ENCODE measurements around the gene FOXD4.
"Not testable (repeated sequence)": the region's sequence is repeated elsewhere in the genome, so short reads cannot be mapped to it uniquely, and the experiment has no call there.

Gene FOXD4

GRCh38 chr9:108742-109495 is 9.3 kb downstream of the FOXD4 start:
- H3K27me3 ChIP-seq (ENCODE audit: insufficient read depth, low read depth, severe bottlenecking); DNase-seq; H3K27ac ChIP-seq; H3K9me3 ChIP-seq (ENCODE audit: severe bottlenecking); H3K36me3 ChIP-seq; H3K4me3 ChIP-seq (ENCODE audit: low read depth, low read length): not testable (repeated sequence)

DNA sequence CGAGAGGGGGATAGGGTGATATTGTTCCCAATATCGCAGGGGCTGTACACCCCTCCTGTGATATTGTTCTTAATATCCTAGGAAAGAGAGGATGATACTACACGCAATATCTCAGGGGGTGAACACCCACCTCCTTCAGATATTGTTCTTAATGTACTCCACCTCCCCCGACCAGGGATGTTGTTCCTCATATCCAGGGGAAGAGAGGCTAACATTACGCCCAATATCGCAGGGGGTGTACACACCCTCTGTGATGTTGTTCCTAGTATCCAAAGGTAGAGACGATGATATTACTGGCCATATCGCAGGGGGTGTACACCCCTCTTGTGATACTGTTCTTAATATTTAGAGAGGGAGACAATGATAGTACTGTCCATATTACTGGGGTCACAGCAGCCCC is 12.2 kb downstream of the FOXD4 start:
- not testable (repeated sequence) for H3K36me3 ChIP-seq; H3K9me3 ChIP-seq (ENCODE audit: severe bottlenecking); H3K4me3 ChIP-seq (ENCODE audit: low read depth, low read length); DNase-seq; H3K27me3 ChIP-seq (ENCODE audit: insufficient read depth, low read depth, severe bottlenecking); H3K27ac ChIP-seq

GRCh38 chr9:100430-100829 is 17.8 kb downstream of the FOXD4 start:
- H3K36me3 ChIP-seq; H3K27me3 ChIP-seq (ENCODE audit: insufficient read depth, low read depth, severe bottlenecking); H3K9me3 ChIP-seq (ENCODE audit: severe bottlenecking); H3K4me3 ChIP-seq (ENCODE audit: low read depth, low read length); DNase-seq; H3K27ac ChIP-seq: not testable (repeated sequence)

GRCh38 chr9:99867-100266 is 18.4 kb downstream of the FOXD4 start:
- not testable (repeated sequence) for H3K4me3 ChIP-seq (ENCODE audit: low read depth, low read length); H3K9me3 ChIP-seq (ENCODE audit: severe bottlenecking); DNase-seq; H3K36me3 ChIP-seq; H3K27me3 ChIP-seq (ENCODE audit: insufficient read depth, low read depth, severe bottlenecking); H3K27ac ChIP-seq

DNA sequence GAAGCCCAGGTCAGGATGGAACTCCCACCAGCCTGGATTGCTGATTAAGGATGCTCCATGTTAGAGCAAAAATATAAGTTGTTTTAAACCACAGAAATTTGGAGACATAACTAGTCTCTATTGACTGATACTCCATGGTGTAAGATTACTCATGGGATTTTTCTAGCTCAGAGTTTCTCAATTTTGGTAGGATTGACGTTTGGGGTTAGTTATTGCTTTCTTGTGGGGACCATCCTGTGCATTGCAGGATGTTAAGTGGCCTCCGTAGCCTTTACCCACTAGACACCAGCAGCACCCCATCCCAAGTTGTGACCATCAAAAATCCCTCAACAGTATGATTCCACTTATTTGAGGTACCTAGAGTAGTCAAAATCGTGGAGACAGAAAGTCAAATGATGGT is 19.4 kb downstream of the FOXD4 start:
- H3K4me3 ChIP-seq (ENCODE audit: low read depth, low read length); H3K27me3 ChIP-seq (ENCODE audit: insufficient read depth, low read depth, severe bottlenecking); H3K27ac ChIP-seq: not testable (repeated sequence)

GRCh38 chr9:94992-95391 is 23.2 kb downstream of the FOXD4 start:
- H3K36me3 ChIP-seq; H3K4me3 ChIP-seq (ENCODE audit: low read depth, low read length); H3K27me3 ChIP-seq (ENCODE audit: insufficient read depth, low read depth, severe bottlenecking); DNase-seq; H3K27ac ChIP-seq; H3K9me3 ChIP-seq (ENCODE audit: severe bottlenecking): not testable (repeated sequence)

More for the DNA sequence above, 19.4 kb downstream of the FOXD4 start:
- not testable (repeated sequence) for DNase-seq; H3K36me3 ChIP-seq; H3K9me3 ChIP-seq (ENCODE audit: severe bottlenecking)

DNA sequence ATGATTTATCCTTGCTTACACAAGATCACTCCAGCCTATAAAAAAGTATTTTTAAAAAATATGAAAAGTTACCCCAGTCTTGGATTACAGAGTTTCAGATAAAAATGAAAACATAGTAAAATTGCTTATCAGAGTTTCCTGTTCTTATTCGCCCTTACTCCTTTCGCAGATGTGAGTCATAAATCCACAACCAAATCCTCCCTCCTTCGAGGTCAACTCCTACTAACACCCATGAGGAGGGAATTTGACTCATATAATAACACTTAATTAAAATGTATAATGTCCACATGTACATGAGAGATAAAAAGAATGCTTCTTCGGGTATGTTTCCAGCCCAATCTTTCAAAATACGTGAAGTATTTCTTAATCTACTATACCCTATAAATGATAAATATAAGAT is 23.9 kb downstream of the FOXD4 start:
- not testable (repeated sequence) for H3K27me3 ChIP-seq (ENCODE audit: insufficient read depth, low read depth, severe bottlenecking); H3K4me3 ChIP-seq (ENCODE audit: low read depth, low read length); H3K9me3 ChIP-seq (ENCODE audit: severe bottlenecking); H3K27ac ChIP-seq; H3K36me3 ChIP-seq; DNase-seq

DNA sequence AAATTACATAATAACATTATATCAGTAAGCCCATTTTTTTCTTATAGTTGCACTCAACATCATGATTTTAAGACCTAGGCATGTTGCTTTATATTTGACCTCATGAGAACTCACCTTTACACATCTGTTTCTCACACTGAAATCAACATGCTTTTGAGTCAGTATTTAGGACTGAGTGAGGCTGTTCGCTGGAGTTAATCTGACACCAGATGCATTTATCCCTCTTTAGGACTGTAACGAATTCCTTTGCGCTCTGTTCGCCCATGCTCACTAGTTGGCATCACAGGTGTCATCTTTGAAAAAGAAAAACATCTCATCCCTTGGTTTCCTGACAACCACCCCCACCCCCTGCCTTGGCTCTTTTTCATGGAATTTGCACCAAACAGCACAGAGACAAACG is 24.3 kb downstream of the FOXD4 start:
- not testable (repeated sequence) for H3K27me3 ChIP-seq (ENCODE audit: insufficient read depth, low read depth, severe bottlenecking); H3K27ac ChIP-seq; H3K9me3 ChIP-seq (ENCODE audit: severe bottlenecking); H3K36me3 ChIP-seq; DNase-seq; H3K4me3 ChIP-seq (ENCODE audit: low read depth, low read length)

GRCh38 chr9:90851-91250 is 27.4 kb downstream of the FOXD4 start:
- not testable (repeated sequence) for H3K9me3 ChIP-seq (ENCODE audit: severe bottlenecking); H3K36me3 ChIP-seq; H3K4me3 ChIP-seq (ENCODE audit: low read depth, low read length); H3K27me3 ChIP-seq (ENCODE audit: insufficient read depth, low read depth, severe bottlenecking); DNase-seq; H3K27ac ChIP-seq

- not testable (repeated sequence) for H3K4me3 ChIP-seq (ENCODE audit: low read depth, low read length); DNase-seq; H3K9me3 ChIP-seq (ENCODE audit: severe bottlenecking); H3K27ac ChIP-seq; H3K36me3 ChIP-seq; H3K27me3 ChIP-seq (ENCODE audit: insufficient read depth, low read depth, severe bottlenecking)
Observed at GRCh38 chr9:88396-89037, 29.7 kb downstream of the FOXD4 start.

- H3K4me3 ChIP-seq (ENCODE audit: low read depth, low read length); H3K27ac ChIP-seq; H3K36me3 ChIP-seq; DNase-seq; H3K9me3 ChIP-seq (ENCODE audit: severe bottlenecking); H3K27me3 ChIP-seq (ENCODE audit: insufficient read depth, low read depth, severe bottlenecking): not testable (repeated sequence)
Observed at GRCh38 chr9:87860-88259, 30.4 kb downstream of the FOXD4 start.

- not testable (repeated sequence) for H3K4me3 ChIP-seq (ENCODE audit: low read depth, low read length); H3K27ac ChIP-seq; H3K9me3 ChIP-seq (ENCODE audit: severe bottlenecking); H3K36me3 ChIP-seq; DNase-seq; H3K27me3 ChIP-seq (ENCODE audit: insufficient read depth, low read depth, severe bottlenecking)
Observed at GRCh38 chr9:87105-87504, 31.1 kb downstream of the FOXD4 start.

DNA sequence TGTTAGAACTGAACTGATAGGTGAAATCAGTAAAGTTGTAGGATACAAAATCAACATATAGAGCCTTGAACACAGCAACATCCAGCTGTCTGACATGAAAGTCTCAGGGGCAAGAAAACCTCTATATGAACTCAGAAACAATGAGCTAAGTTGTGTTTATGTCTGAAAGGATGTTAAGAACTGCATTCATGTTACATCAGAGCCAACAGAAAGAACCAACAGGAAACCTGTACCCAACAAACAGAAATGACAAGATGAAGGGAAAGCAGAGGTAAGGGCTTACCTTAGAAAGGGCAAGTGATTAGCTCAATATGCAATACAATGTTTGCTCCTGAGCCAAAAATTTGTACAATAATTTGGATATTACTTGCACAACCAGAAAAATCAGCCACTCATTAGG is 31.5 kb downstream of the FOXD4 start:
- H3K36me3 ChIP-seq; H3K4me3 ChIP-seq (ENCODE audit: low read depth, low read length); H3K27ac ChIP-seq; H3K9me3 ChIP-seq (ENCODE audit: severe bottlenecking); DNase-seq; H3K27me3 ChIP-seq (ENCODE audit: insufficient read depth, low read depth, severe bottlenecking): not testable (repeated sequence)

- H3K36me3 ChIP-seq; H3K4me3 ChIP-seq (ENCODE audit: low read depth, low read length); H3K27me3 ChIP-seq (ENCODE audit: insufficient read depth, low read depth, severe bottlenecking); DNase-seq; H3K27ac ChIP-seq; H3K9me3 ChIP-seq (ENCODE audit: severe bottlenecking): not testable (repeated sequence)
Observed at GRCh38 chr9:82932-83689, 35.1 kb downstream of the FOXD4 start.

DNA sequence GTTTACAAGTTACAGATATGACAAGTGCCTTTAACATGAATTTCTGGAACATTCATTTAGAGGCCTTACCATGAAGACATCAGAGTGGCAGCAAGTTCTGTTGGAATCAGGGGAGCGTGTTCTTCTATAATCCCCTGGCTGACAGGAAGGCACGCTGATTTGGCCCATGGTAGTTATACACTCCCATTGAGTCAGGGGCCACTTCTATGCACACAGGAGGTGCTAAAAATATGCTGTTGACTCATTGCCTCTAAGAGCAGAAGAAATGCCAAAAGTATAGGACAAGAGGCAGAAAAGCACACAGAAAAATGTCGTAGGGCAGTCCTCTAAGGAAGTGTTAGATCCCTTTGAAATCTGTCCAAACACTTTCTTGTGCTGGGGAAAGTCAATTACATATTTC is 39.9 kb downstream of the FOXD4 start:
- not testable (repeated sequence) for H3K36me3 ChIP-seq; H3K27me3 ChIP-seq (ENCODE audit: insufficient read depth, low read depth, severe bottlenecking); H3K9me3 ChIP-seq (ENCODE audit: severe bottlenecking); H3K4me3 ChIP-seq (ENCODE audit: low read depth, low read length); H3K27ac ChIP-seq; DNase-seq

Data from WERI-Rb-1 (cell line).